ENCODE results near the gene TRIM38.

GRCh38 chr6:25991785-25992412 lies 29.3 kb downstream of the TRIM38 start:
- TF ChIP-seq CTCF (IDR thresholded peaks at IDR 0.05; ENCODE audit: insufficient read depth, low read depth, low read length) (no peak), EZH2 (IDR thresholded peaks at IDR 0.05; ENCODE audit: insufficient read depth, low read length) (no peak)

Measured in astrocyte (in vitro differentiated cells and primary cell).